Stimulated activated CD8-positive, alpha-beta memory T cell treated with anti-CD3 and anti-CD28 coated beads, Interleukin-4, amount 100 ng/mL, for 48 hours (primary cell): Measurements from ENCODE around the gene FMNL3.
"Not testable (repeated sequence)": the region's sequence is repeated elsewhere in the genome, so short reads cannot be mapped to it uniquely, and the experiment has no call there.

ENCODE experiments used
- DNase-seq: peaks from one replicate; pipeline ENCODE4 v3.0.0-alpha.2; 2020

FMNL3 gene

DNA sequence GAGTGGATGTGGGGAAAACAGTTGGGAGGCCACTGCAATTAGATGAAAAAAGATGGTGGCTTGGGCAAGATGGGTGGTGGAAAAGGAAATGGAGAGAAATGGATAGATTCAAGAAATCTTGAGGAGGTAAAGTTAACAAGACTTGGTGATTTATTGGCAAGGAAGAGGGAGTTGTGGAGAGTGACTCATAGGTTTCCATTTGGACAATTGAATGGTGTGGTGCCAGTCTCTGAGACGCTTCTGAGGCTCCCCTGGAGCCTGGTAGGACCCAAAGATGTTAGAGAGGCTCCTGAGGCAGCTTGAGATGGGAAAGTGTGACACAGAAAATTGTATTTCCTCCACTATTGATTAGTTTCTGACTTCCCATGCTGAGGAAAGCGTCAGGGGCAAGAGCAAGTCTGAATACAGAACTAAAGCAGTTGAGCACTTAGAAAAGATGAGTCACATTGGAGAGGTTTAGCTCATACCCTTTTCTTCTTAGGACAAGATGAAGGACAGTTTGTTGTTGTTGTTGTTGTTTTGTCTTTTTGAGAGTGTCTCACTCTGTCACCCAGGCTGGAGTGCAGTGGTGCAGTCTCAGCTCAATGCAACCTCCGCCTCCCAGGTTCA is 79.3 kb downstream of the FMNL3 start:
- no peak for DNase-seq

DNA sequence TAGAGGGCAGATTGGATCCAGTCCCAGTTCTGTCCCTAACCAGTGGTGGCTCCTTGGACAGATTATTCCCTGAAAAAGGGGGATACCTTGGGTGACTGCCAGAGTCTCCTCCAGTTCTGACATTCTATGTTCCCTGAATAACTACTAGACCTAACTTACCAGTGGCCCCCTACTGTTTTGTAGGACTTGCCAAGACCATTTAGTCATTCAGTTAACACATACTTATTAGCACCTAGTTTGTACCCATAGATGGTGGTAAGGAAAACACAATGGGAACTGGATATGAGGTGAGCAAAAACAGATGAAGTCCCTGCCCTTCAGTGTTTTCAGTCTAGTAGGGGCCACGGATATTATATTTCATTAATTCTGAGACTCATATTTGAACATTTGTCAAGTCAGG is 80.4 kb downstream of the FMNL3 start:
- no peak for DNase-seq

DNA sequence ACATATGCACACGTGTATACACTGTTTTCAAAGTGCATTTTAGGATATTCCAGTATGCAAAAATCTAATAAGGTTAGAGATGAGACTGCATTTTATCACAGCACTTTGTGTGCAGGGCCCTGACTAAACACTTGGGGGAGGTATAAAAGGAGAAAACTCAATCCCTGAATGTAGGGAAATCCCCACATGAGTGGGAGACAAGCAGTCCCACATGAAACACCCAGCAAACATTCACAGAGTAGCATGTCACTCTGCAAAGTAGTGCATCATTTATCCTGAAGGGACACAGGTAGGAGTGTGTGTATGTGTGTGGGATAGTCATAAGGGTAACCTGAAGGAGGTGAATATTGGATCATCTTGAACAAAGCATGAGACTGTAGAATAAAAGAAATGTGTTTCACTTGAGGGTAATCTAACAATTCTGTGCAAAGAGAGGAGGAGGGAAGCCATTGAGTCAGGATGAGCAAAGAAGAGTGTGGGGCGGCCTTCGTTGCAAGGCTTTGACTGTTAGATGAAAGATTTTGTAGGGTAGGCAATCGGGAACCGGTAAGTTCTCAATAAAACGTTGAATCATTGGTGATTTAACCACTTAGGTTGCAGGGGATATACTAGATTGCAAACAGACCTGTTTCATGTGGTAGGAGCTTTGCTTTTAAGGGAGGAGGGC is 80.9 kb downstream of the FMNL3 start:
- DNase-seq: no peak

DNA sequence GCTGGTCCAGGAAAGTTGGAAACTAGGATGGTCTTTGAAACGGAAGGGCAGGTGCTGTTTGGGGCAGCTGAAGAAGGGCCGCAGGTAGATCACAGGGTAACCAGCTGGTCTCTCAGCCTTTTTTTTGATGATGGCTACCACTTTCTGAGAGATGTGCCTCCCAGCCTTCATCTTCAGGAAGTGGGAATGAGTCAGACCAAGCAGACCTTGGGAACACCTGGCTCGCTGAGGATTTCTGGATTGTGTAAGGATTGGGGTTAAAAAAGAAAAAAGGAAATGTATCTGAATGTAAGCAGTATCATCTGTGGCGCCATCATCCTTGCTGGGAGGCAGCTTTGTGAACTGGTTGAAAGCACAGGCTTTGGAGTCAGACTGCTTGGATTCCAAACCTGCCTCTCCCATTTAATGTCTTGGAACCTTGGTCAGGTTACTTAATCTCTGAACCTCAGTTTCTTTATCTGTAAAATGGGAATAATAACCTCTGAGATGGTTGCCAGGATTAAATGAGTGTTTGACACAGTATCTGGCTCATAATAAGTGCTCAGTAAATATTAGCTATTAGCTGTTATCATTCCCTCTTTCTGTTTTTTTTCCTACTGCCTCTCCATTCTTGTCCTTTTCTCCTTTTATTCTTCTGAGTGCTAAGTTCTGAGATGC is 82.2 kb downstream of the FMNL3 start:
- DNase-seq: peak; percentile 23

DNA sequence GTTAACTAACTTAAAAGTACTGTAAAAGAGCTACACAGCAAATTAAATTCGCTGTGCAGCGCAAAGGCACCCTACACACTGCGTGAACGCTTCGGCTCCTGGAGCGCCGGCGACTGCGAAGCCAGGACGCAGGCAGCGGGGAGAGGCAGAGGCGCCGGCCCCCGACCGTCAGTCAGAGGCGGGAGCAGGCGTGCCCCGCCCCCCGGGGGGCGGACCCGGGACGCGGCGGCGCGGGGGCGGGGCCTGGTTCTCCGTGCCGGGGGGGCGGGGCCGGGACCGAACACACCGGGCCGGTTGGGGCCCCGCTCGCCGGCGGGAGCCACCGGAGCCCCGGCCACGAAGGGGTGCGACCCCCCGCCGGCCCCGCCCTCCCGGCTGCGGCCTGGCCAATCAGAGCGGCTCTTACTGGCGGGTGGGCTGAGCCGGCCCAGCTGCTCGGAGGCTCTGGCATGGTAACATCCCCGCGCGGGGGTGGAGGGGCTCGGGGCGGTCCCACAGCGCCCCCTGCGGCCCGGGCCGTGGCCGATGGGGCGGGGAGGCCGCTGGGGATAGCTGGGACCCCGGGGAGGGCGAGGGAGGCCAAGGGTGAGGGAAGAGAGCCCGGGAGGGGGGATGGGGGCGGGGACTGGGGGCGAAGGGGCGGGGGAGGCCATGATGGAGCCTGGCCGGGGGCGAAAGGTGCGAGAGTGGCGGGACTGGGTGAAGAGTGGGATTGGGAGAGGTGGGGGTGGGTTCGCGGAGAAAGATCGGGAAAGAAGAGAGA is 83.9 kb downstream of the FMNL3 start, which contains the start of gene PRPF40B:
Gene PRPF40B (plus strand): TSS at position 420 of the 763 bp plus-strand sequence. CDS start 30 bp downstream, at position 450.
- DNase-seq: peak; percentile 87

DNA sequence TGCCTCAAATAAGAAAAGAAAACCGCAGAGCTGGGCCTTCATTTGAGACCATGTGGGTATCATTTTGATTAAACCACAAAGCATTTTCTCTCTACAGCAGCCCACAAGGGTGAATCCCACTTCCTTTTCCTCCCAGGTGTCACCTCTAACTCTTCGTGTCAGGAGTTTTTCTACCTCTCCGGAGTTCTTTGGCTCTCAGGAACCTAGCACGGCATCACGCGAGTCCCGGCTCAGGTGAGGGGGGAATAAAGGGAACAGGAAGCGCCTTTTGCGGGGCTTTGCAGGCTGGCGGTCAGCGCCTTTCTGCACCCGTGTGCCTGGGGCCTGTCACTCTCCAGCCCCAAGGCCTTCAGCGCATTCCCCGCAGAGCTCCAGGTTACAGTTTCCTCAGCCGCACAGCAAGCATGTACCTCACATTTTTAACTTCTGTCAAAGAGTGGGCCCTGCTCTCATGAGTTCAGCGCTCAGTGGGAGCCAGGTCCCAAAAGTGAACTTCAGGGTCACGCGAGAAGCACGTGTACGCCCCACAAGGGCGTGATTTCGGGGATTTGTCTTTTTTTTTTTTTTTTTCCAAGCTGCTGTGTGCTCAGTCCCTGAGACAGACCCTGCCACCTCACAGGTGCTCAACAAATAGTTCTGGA is 84.6 kb downstream of the FMNL3 start:
- peak; percentile 65 for DNase-seq

DNA sequence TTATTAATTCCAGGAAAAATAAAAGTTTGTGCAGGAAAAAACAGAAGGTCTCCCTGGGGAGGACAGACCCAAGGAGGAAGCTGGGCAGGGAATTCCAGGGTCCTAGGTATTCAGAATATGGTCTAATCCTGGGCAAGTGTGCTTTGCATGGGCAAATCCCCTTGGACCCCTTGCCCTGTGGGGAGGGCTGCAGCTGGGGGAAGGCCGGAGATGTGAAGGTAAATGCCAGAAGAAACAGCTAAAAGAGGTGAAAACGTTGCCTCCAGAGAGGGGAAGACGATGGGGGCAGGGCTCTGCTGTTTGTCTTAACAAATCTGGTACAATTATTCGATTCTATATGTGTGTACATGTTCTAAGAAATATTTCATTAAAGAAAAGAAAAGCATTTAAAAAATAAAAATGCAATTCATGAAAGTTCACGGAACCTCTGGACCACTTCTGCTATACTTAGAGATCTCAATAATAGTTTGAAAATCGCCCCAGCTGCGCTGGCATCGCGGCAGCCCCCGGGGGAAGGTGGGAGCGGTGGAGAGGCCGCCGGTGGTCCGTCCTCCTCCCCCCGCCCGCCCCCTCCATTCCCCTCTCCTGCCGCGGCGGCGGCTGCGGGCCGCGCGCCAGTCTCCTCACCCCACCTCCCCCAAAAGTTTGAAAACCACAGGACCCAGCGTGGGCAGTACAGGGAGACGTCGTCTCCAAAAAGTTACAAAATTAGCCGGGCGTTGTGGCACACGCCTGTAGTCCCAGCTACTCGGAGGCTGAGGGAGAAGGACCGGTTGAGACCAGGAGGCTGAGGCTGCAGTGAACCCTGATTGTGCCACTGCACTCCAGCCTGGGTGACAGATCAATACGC is 85.3 kb downstream of the FMNL3 start:
- no peak for DNase-seq

DNA sequence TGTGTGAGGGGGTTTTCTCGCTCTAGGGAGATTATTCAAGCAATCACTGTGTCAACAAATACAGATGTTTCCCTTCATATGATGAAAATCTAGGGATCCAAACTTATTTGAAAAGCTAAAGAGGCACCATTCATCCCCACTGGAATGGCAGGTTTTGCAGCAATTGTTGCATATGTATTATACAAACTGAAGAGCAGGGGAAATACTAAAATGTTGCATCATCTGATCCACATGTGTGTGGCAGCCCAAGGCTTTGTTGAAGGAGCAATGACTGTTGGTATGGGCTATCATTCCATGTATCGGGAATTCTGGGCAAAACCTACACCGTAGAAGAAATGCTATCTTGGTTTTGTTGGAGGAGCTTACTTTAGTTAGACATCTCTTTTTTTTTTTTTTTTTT is 87.9 kb downstream of the FMNL3 start:
- no peak for DNase-seq

DNA sequence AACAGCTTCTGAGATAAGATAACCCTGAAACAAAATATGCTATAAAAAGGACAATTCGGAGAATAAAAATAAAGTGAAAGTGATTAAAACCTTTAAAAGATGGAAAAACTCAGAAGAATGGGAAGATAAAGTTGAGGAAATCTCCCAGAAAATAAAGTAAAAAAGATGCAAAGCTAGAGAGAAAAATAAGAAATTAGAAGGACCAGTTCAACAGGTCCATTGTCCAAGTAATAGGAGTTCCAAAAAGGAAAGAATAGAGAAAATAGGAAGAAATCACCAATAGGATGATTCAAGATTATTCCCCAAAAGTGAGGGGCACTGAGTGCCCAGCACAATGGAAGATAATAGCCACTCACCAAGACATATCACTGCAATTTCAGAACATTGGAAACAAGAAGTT is 88.6 kb downstream of the FMNL3 start:
- no peak for DNase-seq

DNA sequence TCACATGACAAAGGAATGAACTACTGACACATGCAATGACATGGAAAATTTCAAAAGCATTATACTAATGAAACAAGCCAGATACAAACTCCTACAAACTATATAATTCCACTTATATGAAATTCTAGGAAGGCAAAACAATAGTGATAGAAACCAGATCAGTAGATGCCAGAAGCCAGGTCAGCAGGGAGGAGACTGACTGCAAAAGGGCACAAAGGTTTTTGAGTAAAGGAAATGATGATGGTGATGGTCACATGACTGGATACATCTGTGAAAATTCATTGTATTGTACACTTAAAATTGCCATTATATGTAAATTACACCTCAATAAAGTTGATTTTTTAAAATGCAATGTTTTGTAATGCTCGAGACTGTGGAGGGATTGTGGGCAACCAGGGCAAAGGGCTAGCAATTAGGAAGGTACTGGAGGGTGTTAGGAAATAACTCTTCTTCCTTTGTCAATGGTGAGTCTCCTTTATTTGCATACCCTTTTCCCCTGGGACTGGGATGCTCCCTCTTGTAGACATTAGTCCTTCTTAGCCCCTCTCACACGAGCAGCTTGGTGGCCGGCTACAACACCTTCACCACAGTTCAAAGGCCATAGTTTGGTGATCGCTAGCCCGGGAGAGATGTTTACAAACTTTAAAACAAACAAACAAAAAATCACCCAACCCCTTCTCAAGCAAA is 90.5 kb downstream of the FMNL3 start:
- no peak for DNase-seq

DNA sequence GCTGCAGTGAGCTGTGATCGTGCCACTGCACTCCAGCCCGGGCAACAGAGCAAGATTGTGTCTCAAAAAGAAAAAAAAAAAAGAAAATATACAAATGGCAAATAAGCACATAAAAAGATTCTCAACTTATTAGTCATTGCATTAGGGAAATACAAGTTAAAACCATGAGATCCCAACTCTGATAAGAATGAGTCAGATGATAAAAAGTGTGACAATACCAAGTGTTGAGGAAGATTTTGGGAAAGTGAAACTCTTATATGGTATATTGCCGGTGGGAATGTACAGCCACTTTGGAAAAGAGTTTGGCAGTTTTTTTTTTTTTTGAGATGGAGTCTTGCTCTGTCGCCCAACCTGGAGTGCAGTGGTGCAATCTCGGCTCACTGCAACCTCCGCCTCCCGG is 91.5 kb downstream of the FMNL3 start:
- DNase-seq: no peak

DNA sequence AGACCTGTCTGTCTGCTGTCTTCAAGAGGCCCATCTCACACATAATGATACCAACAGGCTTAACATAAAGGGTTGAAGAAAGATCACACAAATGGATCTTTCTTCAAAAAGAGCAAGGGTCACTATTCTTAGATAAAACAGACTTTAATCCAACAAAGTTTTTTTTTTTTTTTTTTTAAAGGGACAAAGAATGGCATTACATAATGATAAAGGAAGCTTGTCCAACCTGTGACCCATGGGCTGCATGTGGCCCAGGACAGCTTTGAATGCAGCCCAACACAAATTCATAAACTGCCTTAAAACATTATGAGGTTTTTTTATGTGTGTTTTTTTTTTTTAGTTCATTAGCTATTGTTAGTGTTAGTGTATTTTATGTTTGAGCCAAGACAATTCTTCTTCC is 95.0 kb downstream of the FMNL3 start:
- DNase-seq: no peak

DNA sequence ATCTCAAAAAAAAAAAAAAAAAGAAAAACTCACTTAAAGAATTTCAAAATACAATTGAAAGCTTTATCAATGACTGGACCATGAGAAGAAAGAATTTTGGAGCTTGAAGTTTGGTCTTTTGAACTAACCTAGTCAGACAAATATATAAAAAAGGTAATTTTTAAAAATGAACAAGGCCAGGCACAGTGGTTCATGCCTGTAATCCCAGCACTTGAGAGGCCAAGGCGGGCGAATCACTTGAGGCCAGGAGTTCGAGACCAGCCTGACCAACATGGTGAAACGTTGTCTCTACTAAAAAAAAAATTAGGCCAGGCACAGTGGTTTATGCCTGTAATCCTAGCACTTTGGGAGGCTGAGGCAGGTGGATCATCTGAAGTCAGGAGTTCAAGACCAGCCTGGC is 96.4 kb downstream of the FMNL3 start:
- DNase-seq: not testable (repeated sequence)

DNA sequence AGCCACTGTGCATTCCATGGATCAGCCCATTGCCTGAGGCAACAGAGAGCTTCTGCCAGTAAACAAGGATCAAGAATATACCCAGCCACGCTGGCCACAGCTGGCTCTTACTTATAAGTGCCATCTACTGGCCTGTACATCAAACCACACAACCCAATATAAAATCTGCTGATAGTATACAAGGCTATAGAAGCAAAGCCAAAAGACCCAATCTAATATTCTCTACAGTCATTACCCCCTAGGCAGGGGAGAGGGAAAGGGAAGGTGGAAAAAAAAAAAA is 97.4 kb downstream of the FMNL3 start:
- DNase-seq: no peak

DNA sequence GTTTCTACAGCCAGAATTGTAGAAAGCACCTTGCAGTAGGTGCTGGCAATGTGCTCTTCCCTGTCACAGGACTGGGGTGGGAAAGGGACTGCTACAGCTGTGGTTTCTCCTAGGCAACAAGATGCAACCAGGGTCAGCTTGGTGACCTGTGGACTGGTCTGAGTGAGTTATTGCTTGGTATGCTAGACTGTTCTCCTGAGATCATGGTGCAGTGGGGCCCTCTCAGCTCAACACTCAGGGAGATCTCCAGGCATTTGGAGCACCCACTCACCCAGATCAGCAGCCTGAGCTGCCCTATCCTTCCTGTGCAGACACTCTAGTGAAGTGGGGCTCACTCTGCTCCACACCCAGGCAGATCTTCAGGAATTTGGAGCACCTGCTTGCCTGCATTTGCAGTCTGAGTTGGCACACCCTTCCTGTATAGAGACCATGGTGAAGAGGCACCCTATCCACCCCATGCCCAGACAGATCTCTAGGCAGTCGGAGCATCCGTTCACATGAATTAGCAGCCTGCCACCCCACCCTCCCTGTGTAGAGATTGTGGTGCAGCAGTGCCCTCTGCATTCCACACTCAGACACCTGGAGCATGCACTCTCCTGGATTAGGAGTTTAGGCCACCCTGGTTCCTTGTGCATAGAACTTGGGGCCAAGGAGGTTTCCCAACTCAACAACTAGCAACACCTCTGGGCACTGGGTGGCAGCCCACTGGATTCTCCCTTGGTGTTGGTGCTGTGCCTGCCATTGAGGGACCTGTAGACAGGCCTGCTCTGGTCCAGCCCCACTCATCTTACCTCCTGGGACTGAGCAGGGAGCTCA is 97.9 kb downstream of the FMNL3 start:
- no peak for DNase-seq

DNA sequence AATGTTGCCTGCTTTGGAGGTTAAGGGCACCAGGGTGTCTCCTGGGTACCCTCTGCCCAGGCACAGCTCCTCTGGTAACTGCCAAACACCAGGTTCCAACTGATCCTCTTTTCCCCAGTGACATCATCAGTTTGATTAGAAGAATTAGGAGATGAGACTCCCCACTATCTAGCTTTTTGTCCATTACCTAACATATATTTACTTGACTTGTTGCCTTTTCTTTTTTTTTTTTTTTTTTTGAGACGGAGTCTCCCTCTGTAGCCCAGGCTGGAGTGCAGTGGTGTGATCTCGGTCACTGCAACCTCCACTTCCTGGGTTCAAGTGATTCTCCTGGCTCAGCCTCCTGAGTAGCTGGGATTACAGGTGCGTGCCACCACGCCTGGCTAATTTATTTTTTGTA is 101.7 kb downstream of the FMNL3 start, which contains the start of gene FAM186B:
Gene FAM186B (minus strand): TSS at position 101 of the 400 bp plus-strand sequence. CDS start 162 bp downstream, outside the sequence.
- not testable (repeated sequence) for DNase-seq

DNA sequence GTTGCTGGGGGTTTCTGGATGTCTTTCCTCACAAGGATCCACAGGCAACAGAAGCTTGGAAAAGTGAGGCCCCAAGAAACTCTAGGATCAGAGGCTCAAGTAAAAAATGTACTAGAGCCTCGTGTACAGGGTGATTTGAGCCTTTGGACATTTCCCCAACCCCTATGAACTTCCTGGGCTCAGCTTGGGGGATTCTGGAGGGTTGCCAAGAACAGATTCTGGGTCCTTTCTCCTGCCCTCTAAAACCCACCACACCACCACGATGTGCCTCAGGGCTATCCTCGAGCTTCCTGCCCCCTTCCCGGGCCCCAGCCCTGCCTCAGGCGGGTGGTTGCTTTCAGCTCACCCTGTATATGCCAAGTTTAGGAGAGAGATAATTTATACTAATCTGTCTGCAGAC is 102.3 kb downstream of the FMNL3 start:
- DNase-seq: no peak

DNA sequence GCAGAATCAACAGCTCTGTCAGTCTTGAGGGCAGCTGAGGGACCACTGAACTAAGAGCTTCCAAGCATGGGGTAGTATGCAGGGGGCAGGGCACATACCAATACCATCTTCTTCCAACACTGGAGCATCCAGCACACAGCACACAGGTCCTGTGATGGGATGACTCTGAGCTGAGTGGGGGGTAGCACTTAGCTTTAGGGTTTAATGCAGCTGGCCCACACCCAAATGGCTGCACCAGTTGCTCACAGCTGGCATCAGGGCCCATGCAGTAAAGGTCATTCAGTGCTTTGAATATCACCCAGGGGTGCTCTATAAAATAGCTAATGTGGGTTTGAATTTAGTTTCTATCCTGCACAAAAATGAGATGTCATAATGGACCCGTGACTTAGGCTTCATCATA is 103.5 kb downstream of the FMNL3 start:
- no peak for DNase-seq

DNA sequence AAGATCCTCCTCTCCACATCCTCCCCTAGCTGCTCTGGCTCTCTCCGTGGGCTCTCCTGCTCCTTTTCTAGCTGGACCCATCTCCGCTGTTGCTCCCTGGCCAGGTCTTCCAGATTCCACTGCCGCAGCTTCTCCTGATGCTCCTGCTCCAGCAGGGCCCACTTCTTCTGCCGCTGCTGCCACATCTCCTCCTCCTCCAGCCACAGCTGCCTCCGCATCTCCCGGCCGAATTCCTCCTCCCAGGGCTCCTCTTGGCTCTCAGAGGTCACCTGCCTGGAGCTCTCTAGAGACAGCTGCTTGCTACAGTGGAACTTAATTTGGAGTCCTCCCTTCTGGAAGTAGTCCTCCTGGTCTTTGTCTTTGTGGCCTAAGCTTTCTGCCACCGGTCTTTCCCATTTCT is 107.2 kb downstream of the FMNL3 start:
- no peak for DNase-seq

DNA sequence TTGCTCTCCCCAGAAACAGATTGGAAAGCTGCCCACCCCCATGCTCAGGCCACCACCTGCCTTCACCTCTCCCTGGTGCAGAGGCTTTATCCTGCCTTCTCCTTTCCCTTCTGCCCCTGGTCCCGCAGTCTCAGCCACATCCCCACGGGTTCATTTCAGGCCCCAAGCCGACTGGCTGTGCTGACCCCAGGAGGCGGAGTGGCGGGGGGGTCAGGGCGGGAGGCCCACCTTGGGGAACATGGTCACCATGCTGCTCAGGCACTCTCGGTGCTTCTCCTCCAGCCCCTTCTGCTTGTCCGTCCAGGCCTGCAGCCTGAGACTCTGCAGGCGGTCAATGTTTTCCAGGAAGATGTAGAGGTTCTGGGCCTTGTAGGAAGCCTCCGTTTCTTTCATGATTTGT is 108.7 kb downstream of the FMNL3 start:
- no peak for DNase-seq
